Caco-2 (cell line): Measurements from ENCODE around the gene QPRT. TPM values are rescaled to one million over a fixed set of nuclear protein-coding genes. Genes with fewer than 3 reads are reported as not detected.
A peak's percentile ranks its signal among the peaks of the same experiment; 100 is the strongest.
"Not testable (repeated sequence)": the region's sequence is repeated elsewhere in the genome, so short reads cannot be mapped to it uniquely, and the experiment has no call there.

ENCODE experiments used
- BruUV-seq: library from RNA; stranded (reverse); fragments of 400-500 nt; replicated peaks from 2 replicates; lab custom pipeline; 2021; lab: Mats Ljungman, UMichigan
- CTCF ChIA-PET: fragments of 300-600 bp; sonication (Branson Sonifier 250); formaldehyde crosslinking; loops from one replicate; lab custom pipeline; 2022; ENCODE audit warnings: antibody characterized with exemption; lab: Charles Lee
- POLR2A ChIA-PET: fragments of 300-600 bp; sonication (Branson Sonifier 250); formaldehyde crosslinking; loops from one replicate; lab custom pipeline; 2022; ENCODE audit warnings: antibody characterized with exemption; lab: Charles Lee
- DNase-seq, 2 experiments: peaks; one replicate each; pipeline versions ENCODE4 v3.0.0 to v3.0.0-alpha.2; 2020 to 2022
- H3K27me3 ChIP-seq: replicated peaks from 2 replicates; pipeline ENCODE4 v1.6.0; 2011; ENCODE audit warnings: low read length; ENCODE audit not compliant: control insufficient read depth, insufficient read depth
- H3K36me3 ChIP-seq: 2 replicates; pipeline ENCODE4 v1.5.1; 2011; ENCODE audit warnings: low read length; ENCODE audit not compliant: control insufficient read depth, insufficient read depth
- H3K4me1 ChIP-seq: fragments of 250-450 bp; sonication (Bioruptor Pico); 2 replicates; pipeline ENCODE4 v1.5.1; 2020; ENCODE audit warnings: mild to moderate bottlenecking
- H3K4me3 ChIP-seq: 2 replicates; pipeline ENCODE4 v1.5.1; 2011; ENCODE audit warnings: low read depth, mild to moderate bottlenecking, control low read depth, low read length
- H3K9me3 ChIP-seq: fragments of 250-450 bp; sonication (Bioruptor Pico); 2 replicates; pipeline ENCODE4 v1.5.1; 2020; ENCODE audit warnings: mild to moderate bottlenecking, moderate library complexity
- H3K27ac Mint-ChIP-seq: one replicate; pipeline ENCODE4 v1.8.0; 2022; ENCODE audit warnings: mixed read lengths; ENCODE audit not compliant: unreplicated experiment
- H3K27me3 Mint-ChIP-seq: one replicate; pipeline ENCODE4 v1.8.0; 2022; ENCODE audit warnings: mixed read lengths; ENCODE audit not compliant: insufficient read depth, unreplicated experiment
- H3K36me3 Mint-ChIP-seq: one replicate; pipeline ENCODE4 v1.8.0; 2022; ENCODE audit warnings: mild to moderate bottlenecking, mixed read lengths; ENCODE audit not compliant: insufficient read depth, unreplicated experiment
- H3K4me1 Mint-ChIP-seq: one replicate; pipeline ENCODE4 v1.8.0; 2022; ENCODE audit warnings: low read depth, mixed read lengths; ENCODE audit not compliant: unreplicated experiment
- H3K4me3 Mint-ChIP-seq: one replicate; pipeline ENCODE4 v1.8.0; 2022; ENCODE audit warnings: mild to moderate bottlenecking, moderate library complexity, mixed read lengths; ENCODE audit not compliant: unreplicated experiment
- H3K9me3 Mint-ChIP-seq: one replicate; pipeline ENCODE4 v1.8.0; 2022; ENCODE audit warnings: mixed read lengths; ENCODE audit not compliant: unreplicated experiment
- intact Hi-C: fragments of 100-400 bp; cut with micrococcal nuclease; formaldehyde crosslinking; loops from one replicate; pipeline ENCODE4 v1.10.0; 2022; ENCODE audit not compliant: unreplicated experiment
- total RNA-seq: library from RNA; stranded (reverse); gene quantifications from 2 replicates; pipeline ENCODE4 v1.2.3, GENCODE V29; 2022
- TF ChIP-seq, protein P1 (sequence below), 2 experiments: fragments of 200-600 bp in 1 of 2; IDR thresholded peaks; 1 replicate in 1 of 2; 2 replicates in 1 of 2; pipeline versions ENCODE4 v1.5.1 to v1.8.0; 2011 to 2022; ENCODE audit warnings: antibody characterized with exemption in 1 of 2, control low read depth in 1 of 2, inconsistent platforms in 1 of 2, low read depth in 1 of 2, low read length in 1 of 2, mild to moderate bottlenecking in 1 of 2, moderate library complexity in 1 of 2; ENCODE audit not compliant: insufficient read depth in 1 of 2, severe bottlenecking in 1 of 2, unreplicated experiment in 1 of 2

QPRT gene
- total RNA-seq, 1 experiment from 2014 or later, result 178 TPM

DNA sequence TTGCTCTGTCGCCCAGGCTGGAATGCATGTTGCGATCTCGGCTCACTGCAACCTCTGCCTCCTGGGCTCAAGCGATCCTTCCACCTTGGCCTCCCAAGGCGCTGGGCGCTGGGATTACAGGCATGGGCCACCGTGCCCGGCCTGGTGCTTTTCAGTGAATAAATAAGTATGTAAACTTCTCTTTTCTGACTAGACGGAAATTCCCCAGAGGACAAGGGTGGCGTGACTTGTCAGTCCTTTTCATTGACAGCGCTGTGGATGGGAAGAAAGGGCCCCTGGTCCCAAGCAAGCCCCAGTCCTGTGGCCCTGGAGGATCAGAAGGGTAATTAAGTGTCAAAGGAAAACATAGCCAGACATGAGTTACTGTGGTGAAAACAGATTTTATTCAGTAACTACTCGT, 25.5 kb upstream of the QPRT start:
- Mint-ChIP-seq H3K4me3 (no peak overlapping the region), H3K9me3 (no peaks in the 10 kb centered on the region), H3K4me1 (peaks cover 24% of the 10 kb centered on the region), H3K27me3 (no peaks in the 10 kb centered on the region), H3K36me3 (no peaks in the 10 kb centered on the region), H3K27ac (no peak overlapping the region)
- no TSS peak for BruUV-seq
- POLR2A ChIA-PET, result interaction anchor here (0.7 kb wide), 1 partner anchor 23 kb away, joined by 11 read pairs; no protein-coding TSS in a partner anchor
- Histone ChIP-seq H3K36me3 (no peaks in the 10 kb centered on the region), H3K9me3 (no peaks in the 10 kb centered on the region), H3K4me3 (no peak overlapping the region), H3K27me3 (no peaks in the 10 kb centered on the region), H3K4me1 (peaks cover 11% of the 10 kb centered on the region)
- CTCF ChIA-PET, result no interaction called here
- intact Hi-C loops, result no loop called here
- TF ChIP-seq, protein P1, sequence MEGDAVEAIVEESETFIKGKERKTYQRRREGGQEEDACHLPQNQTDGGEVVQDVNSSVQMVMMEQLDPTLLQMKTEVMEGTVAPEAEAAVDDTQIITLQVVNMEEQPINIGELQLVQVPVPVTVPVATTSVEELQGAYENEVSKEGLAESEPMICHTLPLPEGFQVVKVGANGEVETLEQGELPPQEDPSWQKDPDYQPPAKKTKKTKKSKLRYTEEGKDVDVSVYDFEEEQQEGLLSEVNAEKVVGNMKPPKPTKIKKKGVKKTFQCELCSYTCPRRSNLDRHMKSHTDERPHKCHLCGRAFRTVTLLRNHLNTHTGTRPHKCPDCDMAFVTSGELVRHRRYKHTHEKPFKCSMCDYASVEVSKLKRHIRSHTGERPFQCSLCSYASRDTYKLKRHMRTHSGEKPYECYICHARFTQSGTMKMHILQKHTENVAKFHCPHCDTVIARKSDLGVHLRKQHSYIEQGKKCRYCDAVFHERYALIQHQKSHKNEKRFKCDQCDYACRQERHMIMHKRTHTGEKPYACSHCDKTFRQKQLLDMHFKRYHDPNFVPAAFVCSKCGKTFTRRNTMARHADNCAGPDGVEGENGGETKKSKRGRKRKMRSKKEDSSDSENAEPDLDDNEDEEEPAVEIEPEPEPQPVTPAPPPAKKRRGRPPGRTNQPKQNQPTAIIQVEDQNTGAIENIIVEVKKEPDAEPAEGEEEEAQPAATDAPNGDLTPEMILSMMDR (IDR thresholded peaks at IDR 0.05; ENCODE audit: insufficient read depth in 1 of 2, low read depth in 1 of 2, low read length in 1 of 2, severe bottlenecking in 1 of 2, unreplicated experiment in 1 of 2), result no peak
- DNase-seq, result no peak

DNA sequence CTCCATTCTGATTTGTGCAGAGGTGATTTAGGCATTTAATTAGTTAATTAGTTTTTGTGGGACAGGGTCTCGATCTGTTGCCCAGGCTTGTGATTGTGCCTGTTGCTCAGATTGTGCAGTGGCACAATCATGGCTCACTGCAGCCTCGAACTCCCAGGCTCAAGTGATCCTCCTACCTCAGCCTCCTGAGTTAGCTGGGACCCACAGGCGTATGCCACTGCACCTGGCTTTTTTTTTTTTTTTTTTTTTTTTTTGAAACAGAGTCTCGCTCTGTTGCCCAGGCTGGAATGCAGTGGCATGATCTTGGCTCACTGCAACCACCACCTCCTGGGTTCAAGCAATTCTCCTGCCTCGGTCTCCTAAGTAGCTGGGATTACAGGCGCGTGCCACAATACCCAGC, 25.1 kb upstream of the QPRT start:
- POLR2A ChIA-PET, H3K36me3 Mint-ChIP-seq, BruUV-seq: not testable (repeated sequence)

DNA sequence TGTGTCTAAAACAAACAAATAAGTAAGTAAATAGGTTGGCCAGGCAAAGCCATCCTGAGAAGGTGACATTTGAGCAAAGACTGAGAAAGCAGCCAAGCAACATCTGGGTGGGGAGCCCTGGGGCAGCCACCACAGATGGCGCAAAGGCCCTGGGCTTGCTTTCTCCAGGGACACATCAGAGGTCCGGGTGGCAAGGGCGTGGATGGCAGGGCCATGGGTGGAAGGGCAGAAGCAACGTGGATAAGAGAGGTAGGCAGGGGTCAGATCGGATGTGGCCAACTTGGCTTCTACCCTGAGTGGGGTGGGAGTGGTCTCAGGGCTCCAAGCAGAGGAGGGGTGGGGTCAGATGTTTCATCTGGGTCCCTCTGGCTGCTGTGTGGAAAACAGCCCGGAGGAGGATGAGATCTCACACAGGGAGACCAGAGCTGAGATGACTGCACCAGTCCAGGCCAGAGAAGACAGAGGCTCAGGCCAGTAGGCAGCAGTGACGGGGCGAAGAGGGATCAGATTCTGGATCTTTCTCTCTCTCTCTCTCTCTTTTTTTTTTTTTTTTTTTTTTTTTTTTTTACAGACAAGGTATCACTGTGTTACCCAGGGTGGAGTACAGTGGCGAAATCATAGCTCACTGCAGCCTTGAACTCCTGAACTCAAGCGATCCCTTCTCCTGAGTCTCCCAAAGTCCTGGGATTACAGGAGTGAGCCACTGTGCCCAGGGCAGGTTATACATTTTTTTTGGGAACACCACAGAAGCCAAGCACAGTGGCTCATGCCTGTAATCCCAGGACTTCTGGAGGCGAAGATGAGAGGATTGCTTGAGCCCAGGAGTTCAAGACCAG, 22.1 kb upstream of the QPRT start:
- Mint-ChIP-seq H3K27me3 (no peaks in the 10 kb centered on the region), H3K36me3 (no peaks in the 10 kb centered on the region), H3K9me3 (no peaks in the 10 kb centered on the region), H3K4me3 (no peak overlapping the region), H3K4me1 (peaks cover 17% of the 10 kb centered on the region), H3K27ac (no peak overlapping the region)
- H3K4me3 ChIP-seq, result no peak overlapping the region
- H3K27me3 ChIP-seq, result no peaks in the 10 kb centered on the region
- BruUV-seq, result no TSS peak
- ChIA-PET POLR2A (no interaction called here), CTCF (no interaction called here)
- no peaks in the 10 kb centered on the region for H3K36me3 ChIP-seq
- TF ChIP-seq, protein P1 (IDR thresholded peaks at IDR 0.05; ENCODE audit: insufficient read depth in 1 of 2, low read depth in 1 of 2, low read length in 1 of 2, severe bottlenecking in 1 of 2, unreplicated experiment in 1 of 2), result no peak
- intact Hi-C loops, result no loop called here
- peak in 1 of 2 experiments; percentile 34 for DNase-seq
- H3K9me3 ChIP-seq, result no peaks in the 10 kb centered on the region
- H3K4me1 ChIP-seq, result peaks cover 11% of the 10 kb centered on the region

More for the DNA sequence above, 25.1 kb upstream of the QPRT start:
- H3K4me3 ChIP-seq, intact Hi-C loops, DNase-seq, H3K9me3 ChIP-seq, H3K27me3 ChIP-seq, H3K4me3 Mint-ChIP-seq, H3K27me3 Mint-ChIP-seq, CTCF ChIA-PET, H3K27ac Mint-ChIP-seq, H3K36me3 ChIP-seq, H3K9me3 Mint-ChIP-seq: not testable (repeated sequence)
- H3K4me1 ChIP-seq, result peaks cover 15% of the 10 kb centered on the region
- H3K4me1 Mint-ChIP-seq, result peaks cover 24% of the 10 kb centered on the region
